GM18951 (cell line): Measurements from ENCODE around the gene NABP1.
A peak's percentile ranks its signal among the peaks of the same experiment; 100 is the strongest.

ENCODE experiments used
- POLR2A ChIP-seq: IDR thresholded peaks from 4 replicates; pipeline ENCODE4 v1.6.1; 2011; ENCODE audit warnings: mild to moderate bottlenecking; ENCODE audit not compliant: insufficient read length, insufficient read depth; ENCODE audit errors: extremely low read depth
- in situ Hi-C: fragments of 300-500 bp; cut with MboI; formaldehyde crosslinking; loops from one replicate; pipeline ENCODE4 v1.12.0; 2022; ENCODE audit warnings: low sequenced_read_pairs, mixed read lengths, inconsistent platforms; ENCODE audit not compliant: unreplicated experiment

NABP1 gene

GRCh38 chr2:191659198-191659597 is 18.7 kb upstream of the NABP1 start:
- in situ Hi-C loops: no loop called here
- no peak for TF ChIP-seq POLR2A

GRCh38 chr2:191660575-191660974 is 17.4 kb upstream of the NABP1 start:
- in situ Hi-C loops: no loop called here

GRCh38 chr2:191661097-191661924 is 16.6 kb upstream of the NABP1 start:
- in situ Hi-C loops: no loop called here
- no peak for TF ChIP-seq POLR2A

More at GRCh38 chr2:191660575-191660974, 17.4 kb upstream of the NABP1 start:
- TF ChIP-seq POLR2A: no peak

GRCh38 chr2:191664823-191665677 is 12.9 kb upstream of the NABP1 start:
- in situ Hi-C loops: no loop called here
- TF ChIP-seq POLR2A: no peak

GRCh38 chr2:191666226-191666625 is 11.7 kb upstream of the NABP1 start:
- no peak for TF ChIP-seq POLR2A
- in situ Hi-C loops: no loop called here

GRCh38 chr2:191666732-191667131 is 11.2 kb upstream of the NABP1 start:
- in situ Hi-C loops: no loop called here

GRCh38 chr2:191670076-191670475 is 7.9 kb upstream of the NABP1 start:
- in situ Hi-C loops: no loop called here

More at GRCh38 chr2:191666732-191667131, 11.2 kb upstream of the NABP1 start:
- no peak for TF ChIP-seq POLR2A

GRCh38 chr2:191670787-191671186 is 7.1 kb upstream of the NABP1 start:
- in situ Hi-C loops: no loop called here
- no peak for TF ChIP-seq POLR2A

More at GRCh38 chr2:191670076-191670475, 7.9 kb upstream of the NABP1 start:
- TF ChIP-seq POLR2A: no peak

GRCh38 chr2:191675807-191676721 is 1.9 kb upstream of the NABP1 start:
- in situ Hi-C loops: no loop called here
- TF ChIP-seq POLR2A: peak; percentile 29

GRCh38 chr2:191676790-191677645 is 918 bp upstream of the NABP1 start:
- no peak for TF ChIP-seq POLR2A
- in situ Hi-C loops: no loop called here

- no peak for TF ChIP-seq POLR2A
- in situ Hi-C loops: no loop called here
These were observed 633 bp downstream of the NABP1 start for GRCh38 chr2:191678437-191679100.
